H1 (cell line): Measurements from ENCODE around the gene ARSK. TPM values are rescaled to one million over a fixed set of nuclear protein-coding genes. Genes with fewer than 3 reads are reported as not detected.

Experiments used
- CTBP2 ChIP-seq: IDR thresholded peaks from 2 replicates; pipeline ENCODE4 v1.7.0; 2011; ENCODE audit warnings: borderline replicate concordance, mild to moderate bottlenecking, moderate library complexity, mixed read lengths, low read length; ENCODE audit not compliant: insufficient read depth, insufficient read length
- FOSL1 ChIP-seq: IDR thresholded peaks from 2 replicates; pipeline ENCODE4 v1.6.1; 2011; ENCODE audit warnings: mild to moderate bottlenecking, low read depth, low read length, moderate library complexity; ENCODE audit not compliant: insufficient read depth
- polyA plus RNA-seq, 7 experiments: library from polyadenylated mRNA; depleted of rRNA in 3 of 7; stranded (reverse) in 5 of 7; unstranded in 2 of 7; fragments of >200 nt in 5 of 7; fragments of 200-250 nt in 2 of 7; gene quantifications; 1 replicate in 5 of 7; 2 replicates in 1 of 7; 4 replicates in 1 of 7; pipeline versions ENCODE4 v1.2.1 to v1.2.3, GENCODE V29; 2011 to 2013; ENCODE audit warnings: missing spikeins in 2 of 7, mixed read lengths in 2 of 7
- total RNA-seq: library from RNA; stranded (reverse); fragmentation: NEBNext Ultra II Directional; extraction: Animal tissue kit (Norgen Biotek cat#: 25700); gene quantifications from 2 replicates; pipeline ENCODE4 v1.2.1, GENCODE V29; 2021
- TF ChIP-seq, protein P1 (sequence below): IDR thresholded peaks from 2 replicates; pipeline ENCODE4 v1.6.1; 2012; ENCODE audit warnings: inconsistent platforms

Gene ARSK
- total and polyA plus RNA-seq, 2 of the 8 experiments (the other 6 are each of a cell fraction or from before 2014, with no cell fraction given), result 8.4 to 14.1 TPM

DNA sequence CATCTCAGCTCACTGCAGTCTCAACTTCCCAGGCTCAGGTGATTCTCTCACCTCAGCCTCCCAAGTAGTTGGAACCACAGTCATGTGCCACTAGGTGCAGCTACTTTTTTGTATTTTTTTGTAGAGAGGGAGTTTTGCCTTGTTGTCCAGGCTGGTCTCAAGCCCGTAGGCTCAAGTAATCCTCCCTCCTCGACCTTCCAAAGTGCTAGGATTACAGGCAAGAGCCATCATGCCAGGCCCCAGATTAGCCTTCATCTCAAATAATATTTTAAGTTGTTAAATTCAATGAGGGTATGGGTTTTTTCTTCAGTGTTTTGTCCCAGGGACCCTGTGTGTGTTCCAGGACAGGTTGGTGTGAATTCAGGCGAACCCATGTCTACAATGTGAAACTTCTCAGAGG, 79.2 kb downstream of the ARSK start (continued):
- TF ChIP-seq, protein P1, sequence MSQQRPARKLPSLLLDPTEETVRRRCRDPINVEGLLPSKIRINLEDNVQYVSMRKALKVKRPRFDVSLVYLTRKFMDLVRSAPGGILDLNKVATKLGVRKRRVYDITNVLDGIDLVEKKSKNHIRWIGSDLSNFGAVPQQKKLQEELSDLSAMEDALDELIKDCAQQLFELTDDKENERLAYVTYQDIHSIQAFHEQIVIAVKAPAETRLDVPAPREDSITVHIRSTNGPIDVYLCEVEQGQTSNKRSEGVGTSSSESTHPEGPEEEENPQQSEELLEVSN, result no peak
- TF ChIP-seq CTBP2 (no peak), FOSL1 (no peak)
